Vagina (tissue), 2 donors: Measurements from ENCODE around the gene KDM4D.

ENCODE experiments used
- CTCF ChIP-seq, 3 experiments: fragments of 450-650 bp in 2 of 3; fragments of 200-600 bp in 1 of 3; sonication (generic) in 1 of 3; IDR thresholded peaks; one replicate each; pipeline ENCODE4 v1.5.1; 2017 to 2019; ENCODE audit warnings: antibody characterized with exemption in 3 of 3, mild to moderate bottlenecking in 2 of 3, moderate library complexity in 2 of 3
- POLR2A ChIP-seq, 2 donors: fragments of 450-650 bp; IDR thresholded peaks; one replicate each; pipeline ENCODE4 v1.6.1; 2017; ENCODE audit warnings: antibody characterized with exemption in 2 of 2, mild to moderate bottlenecking in 2 of 2, moderate library complexity in 2 of 2

- peak in 2 of 3 experiments; percentile 23 to 36 for TF ChIP-seq CTCF (IDR thresholded peaks at IDR 0.05)
- no peak for TF ChIP-seq POLR2A (IDR thresholded peaks at IDR 0.05)
These were observed 5.1 kb upstream of the KDM4D start for GRCh38 chr11:94968334-94968958.
